ENCODE measurements around the gene IL1RL1.

Gene IL1RL1

GRCh38 chr2:102387763-102388546 is 76.6 kb downstream of the IL1RL1 start:
- in situ Hi-C loops (cut with HindIII; ENCODE audit: low sequenced_read_pairs): no loop called here
- TF ChIP-seq CTCF (IDR thresholded peaks at IDR 0.05; ENCODE audit: low read depth, low read length, missing control alignments): no peak
- DNase-seq (ENCODE audit: low read depth): no peak
- no peak overlapping the region for H3K4me3 ChIP-seq (ENCODE audit: low read depth, low read length)

GRCh38 chr2:102391565-102391964 is 80.2 kb downstream of the IL1RL1 start:
- in situ Hi-C loops (cut with HindIII; ENCODE audit: low sequenced_read_pairs): no loop called here
- TF ChIP-seq CTCF (IDR thresholded peaks at IDR 0.05; ENCODE audit: low read depth, low read length, missing control alignments): no peak
- no peak overlapping the region for H3K4me3 ChIP-seq (ENCODE audit: low read depth, low read length)
- no peak for DNase-seq (ENCODE audit: low read depth)

- TF ChIP-seq CTCF (IDR thresholded peaks at IDR 0.05; ENCODE audit: low read depth, low read length, missing control alignments): no peak
- in situ Hi-C loops (cut with HindIII; ENCODE audit: low sequenced_read_pairs): no loop called here
- no peak for DNase-seq (ENCODE audit: low read depth)
- no peak overlapping the region for H3K4me3 ChIP-seq (ENCODE audit: low read depth, low read length)
Observed at GRCh38 chr2:102392096-102392495, 80.7 kb downstream of the IL1RL1 start.

- TF ChIP-seq CTCF (IDR thresholded peaks at IDR 0.05; ENCODE audit: low read depth, low read length, missing control alignments): no peak
- H3K4me3 ChIP-seq (ENCODE audit: low read depth, low read length): no peak overlapping the region
- no peak for DNase-seq (ENCODE audit: low read depth)
- in situ Hi-C loops (cut with HindIII; ENCODE audit: low sequenced_read_pairs): no loop called here
Observed at GRCh38 chr2:102392942-102393341, 81.6 kb downstream of the IL1RL1 start.

- no peak overlapping the region for H3K4me3 ChIP-seq (ENCODE audit: low read depth, low read length)
- in situ Hi-C loops (cut with HindIII; ENCODE audit: low sequenced_read_pairs): no loop called here
- no peak for DNase-seq (ENCODE audit: low read depth)
- TF ChIP-seq CTCF (IDR thresholded peaks at IDR 0.05; ENCODE audit: low read depth, low read length, missing control alignments): no peak
Observed at GRCh38 chr2:102396012-102396411, 84.6 kb downstream of the IL1RL1 start.

GRCh38 chr2:102397209-102397608 is 85.8 kb downstream of the IL1RL1 start:
- no peak for DNase-seq (ENCODE audit: low read depth)
- no peak for TF ChIP-seq CTCF (IDR thresholded peaks at IDR 0.05; ENCODE audit: low read depth, low read length, missing control alignments)
- H3K4me3 ChIP-seq (ENCODE audit: low read depth, low read length): no peak overlapping the region
- in situ Hi-C loops (cut with HindIII; ENCODE audit: low sequenced_read_pairs): no loop called here

Data from astrocyte of the cerebellum (primary cell).